ENCODE data around the gene WDR90. TPM values are rescaled to one million over a fixed set of nuclear protein-coding genes. Genes with fewer than 3 reads are reported as not detected.

WDR90 gene
- total and polyA plus RNA-seq, 2 of the 13 experiments (the other 11 are each of a cell fraction or from before 2014, with no cell fraction given), result 14.9 to 28.9 TPM

DNA sequence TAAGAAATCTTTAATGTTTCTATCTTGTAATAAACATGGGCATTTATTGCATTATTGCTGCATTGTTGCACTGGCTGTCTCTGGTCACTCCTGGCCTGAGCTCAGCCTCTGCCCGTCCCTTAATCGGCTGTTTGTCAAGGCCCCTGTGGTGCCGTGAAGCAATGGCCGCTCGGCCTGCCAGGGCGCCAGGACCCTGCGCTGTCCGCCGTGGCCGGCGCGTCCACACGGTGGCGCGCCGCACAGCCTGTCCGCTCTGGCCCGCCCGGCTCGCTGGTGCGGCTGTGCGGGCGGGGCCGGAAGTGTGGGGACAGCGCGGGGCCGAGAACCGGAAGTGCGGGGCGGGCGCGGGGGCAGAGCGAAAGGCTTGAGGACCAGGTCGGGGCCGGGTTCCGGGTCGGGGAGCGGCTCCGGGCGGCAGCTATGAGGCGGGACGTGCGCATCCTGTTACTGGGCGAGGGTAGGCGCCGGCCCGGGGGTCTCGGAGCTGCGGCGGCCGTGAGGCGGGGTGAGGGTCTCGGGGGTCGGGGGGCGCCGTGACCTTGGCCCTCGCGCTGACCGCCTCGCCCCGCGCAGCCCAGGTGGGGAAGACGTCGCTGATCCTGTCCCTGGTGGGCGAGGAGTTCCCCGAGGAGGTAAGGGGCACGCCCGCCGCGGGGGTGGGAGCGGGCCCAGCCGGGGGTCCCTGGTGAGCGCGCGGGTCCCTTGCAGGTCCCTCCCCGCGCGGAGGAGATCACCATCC is 18.8 kb downstream of the WDR90 start, which contains the start of gene RHOT2 (continued):
- TF ChIP-seq TAF15 (IDR thresholded peaks at IDR 0.05; ENCODE audit: low read depth, low read length, poor library complexity, severe bottlenecking), result no peak
- TF ChIP-seq CHCHD3 (CRISPR knock-in tag; IDR thresholded peaks at IDR 0.05), result 0 out of 2 replicates have a peak, but pooled peaks have one; percentile 23
- TF ChIP-seq, protein P1, sequence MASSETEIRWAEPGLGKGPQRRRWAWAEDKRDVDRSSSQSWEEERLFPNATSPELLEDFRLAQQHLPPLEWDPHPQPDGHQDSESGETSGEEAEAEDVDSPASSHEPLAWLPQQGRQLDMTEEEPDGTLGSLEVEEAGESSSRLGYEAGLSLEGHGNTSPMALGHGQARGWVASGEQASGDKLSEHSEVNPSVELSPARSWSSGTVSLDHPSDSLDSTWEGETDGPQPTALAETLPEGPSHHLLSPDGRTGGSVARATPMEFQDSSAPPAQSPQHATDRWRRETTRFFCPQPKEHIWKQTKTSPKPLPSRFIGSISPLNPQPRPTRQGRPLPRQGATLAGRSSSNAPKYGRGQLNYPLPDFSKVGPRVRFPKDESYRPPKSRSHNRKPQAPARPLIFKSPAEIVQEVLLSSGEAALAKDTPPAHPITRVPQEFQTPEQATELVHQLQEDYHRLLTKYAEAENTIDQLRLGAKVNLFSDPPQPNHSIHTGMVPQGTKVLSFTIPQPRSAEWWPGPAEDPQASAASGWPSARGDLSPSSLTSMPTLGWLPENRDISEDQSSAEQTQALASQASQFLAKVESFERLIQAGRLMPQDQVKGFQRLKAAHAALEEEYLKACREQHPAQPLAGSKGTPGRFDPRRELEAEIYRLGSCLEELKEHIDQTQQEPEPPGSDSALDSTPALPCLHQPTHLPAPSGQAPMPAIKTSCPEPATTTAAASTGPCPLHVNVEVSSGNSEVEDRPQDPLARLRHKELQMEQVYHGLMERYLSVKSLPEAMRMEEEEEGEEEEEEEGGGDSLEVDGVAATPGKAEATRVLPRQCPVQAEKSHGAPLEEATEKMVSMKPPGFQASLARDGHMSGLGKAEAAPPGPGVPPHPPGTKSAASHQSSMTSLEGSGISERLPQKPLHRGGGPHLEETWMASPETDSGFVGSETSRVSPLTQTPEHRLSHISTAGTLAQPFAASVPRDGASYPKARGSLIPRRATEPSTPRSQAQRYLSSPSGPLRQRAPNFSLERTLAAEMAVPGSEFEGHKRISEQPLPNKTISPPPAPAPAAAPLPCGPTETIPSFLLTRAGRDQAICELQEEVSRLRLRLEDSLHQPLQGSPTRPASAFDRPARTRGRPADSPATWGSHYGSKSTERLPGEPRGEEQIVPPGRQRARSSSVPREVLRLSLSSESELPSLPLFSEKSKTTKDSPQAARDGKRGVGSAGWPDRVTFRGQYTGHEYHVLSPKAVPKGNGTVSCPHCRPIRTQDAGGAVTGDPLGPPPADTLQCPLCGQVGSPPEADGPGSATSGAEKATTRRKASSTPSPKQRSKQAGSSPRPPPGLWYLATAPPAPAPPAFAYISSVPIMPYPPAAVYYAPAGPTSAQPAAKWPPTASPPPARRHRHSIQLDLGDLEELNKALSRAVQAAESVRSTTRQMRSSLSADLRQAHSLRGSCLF (CRISPR knock-in tag; IDR thresholded peaks at IDR 0.05; ENCODE audit: borderline replicate concordance), result no peak
- TF ChIP-seq ZC3H13 (CRISPR knock-in tag; IDR thresholded peaks at IDR 0.05), result peak; percentile 65
- TF ChIP-seq, protein P2, sequence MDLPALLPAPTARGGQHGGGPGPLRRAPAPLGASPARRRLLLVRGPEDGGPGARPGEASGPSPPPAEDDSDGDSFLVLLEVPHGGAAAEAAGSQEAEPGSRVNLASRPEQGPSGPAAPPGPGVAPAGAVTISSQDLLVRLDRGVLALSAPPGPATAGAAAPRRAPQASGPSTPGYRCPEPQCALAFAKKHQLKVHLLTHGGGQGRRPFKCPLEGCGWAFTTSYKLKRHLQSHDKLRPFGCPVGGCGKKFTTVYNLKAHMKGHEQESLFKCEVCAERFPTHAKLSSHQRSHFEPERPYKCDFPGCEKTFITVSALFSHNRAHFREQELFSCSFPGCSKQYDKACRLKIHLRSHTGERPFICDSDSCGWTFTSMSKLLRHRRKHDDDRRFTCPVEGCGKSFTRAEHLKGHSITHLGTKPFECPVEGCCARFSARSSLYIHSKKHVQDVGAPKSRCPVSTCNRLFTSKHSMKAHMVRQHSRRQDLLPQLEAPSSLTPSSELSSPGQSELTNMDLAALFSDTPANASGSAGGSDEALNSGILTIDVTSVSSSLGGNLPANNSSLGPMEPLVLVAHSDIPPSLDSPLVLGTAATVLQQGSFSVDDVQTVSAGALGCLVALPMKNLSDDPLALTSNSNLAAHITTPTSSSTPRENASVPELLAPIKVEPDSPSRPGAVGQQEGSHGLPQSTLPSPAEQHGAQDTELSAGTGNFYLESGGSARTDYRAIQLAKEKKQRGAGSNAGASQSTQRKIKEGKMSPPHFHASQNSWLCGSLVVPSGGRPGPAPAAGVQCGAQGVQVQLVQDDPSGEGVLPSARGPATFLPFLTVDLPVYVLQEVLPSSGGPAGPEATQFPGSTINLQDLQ (CRISPR knock-in tag; IDR thresholded peaks at IDR 0.05), result no peak; the same call in 1 of the 2 replicates
- TF ChIP-seq ZNF3 (CRISPR knock-in tag; IDR thresholded peaks at IDR 0.05), result no peak
- TF ChIP-seq FOXK1 (CRISPR knock-in tag; IDR thresholded peaks at IDR 0.05; ENCODE audit: borderline replicate concordance, low read depth), result peak; percentile 59; the same call in 1 of the 2 replicates
- TF ChIP-seq, protein P3, sequence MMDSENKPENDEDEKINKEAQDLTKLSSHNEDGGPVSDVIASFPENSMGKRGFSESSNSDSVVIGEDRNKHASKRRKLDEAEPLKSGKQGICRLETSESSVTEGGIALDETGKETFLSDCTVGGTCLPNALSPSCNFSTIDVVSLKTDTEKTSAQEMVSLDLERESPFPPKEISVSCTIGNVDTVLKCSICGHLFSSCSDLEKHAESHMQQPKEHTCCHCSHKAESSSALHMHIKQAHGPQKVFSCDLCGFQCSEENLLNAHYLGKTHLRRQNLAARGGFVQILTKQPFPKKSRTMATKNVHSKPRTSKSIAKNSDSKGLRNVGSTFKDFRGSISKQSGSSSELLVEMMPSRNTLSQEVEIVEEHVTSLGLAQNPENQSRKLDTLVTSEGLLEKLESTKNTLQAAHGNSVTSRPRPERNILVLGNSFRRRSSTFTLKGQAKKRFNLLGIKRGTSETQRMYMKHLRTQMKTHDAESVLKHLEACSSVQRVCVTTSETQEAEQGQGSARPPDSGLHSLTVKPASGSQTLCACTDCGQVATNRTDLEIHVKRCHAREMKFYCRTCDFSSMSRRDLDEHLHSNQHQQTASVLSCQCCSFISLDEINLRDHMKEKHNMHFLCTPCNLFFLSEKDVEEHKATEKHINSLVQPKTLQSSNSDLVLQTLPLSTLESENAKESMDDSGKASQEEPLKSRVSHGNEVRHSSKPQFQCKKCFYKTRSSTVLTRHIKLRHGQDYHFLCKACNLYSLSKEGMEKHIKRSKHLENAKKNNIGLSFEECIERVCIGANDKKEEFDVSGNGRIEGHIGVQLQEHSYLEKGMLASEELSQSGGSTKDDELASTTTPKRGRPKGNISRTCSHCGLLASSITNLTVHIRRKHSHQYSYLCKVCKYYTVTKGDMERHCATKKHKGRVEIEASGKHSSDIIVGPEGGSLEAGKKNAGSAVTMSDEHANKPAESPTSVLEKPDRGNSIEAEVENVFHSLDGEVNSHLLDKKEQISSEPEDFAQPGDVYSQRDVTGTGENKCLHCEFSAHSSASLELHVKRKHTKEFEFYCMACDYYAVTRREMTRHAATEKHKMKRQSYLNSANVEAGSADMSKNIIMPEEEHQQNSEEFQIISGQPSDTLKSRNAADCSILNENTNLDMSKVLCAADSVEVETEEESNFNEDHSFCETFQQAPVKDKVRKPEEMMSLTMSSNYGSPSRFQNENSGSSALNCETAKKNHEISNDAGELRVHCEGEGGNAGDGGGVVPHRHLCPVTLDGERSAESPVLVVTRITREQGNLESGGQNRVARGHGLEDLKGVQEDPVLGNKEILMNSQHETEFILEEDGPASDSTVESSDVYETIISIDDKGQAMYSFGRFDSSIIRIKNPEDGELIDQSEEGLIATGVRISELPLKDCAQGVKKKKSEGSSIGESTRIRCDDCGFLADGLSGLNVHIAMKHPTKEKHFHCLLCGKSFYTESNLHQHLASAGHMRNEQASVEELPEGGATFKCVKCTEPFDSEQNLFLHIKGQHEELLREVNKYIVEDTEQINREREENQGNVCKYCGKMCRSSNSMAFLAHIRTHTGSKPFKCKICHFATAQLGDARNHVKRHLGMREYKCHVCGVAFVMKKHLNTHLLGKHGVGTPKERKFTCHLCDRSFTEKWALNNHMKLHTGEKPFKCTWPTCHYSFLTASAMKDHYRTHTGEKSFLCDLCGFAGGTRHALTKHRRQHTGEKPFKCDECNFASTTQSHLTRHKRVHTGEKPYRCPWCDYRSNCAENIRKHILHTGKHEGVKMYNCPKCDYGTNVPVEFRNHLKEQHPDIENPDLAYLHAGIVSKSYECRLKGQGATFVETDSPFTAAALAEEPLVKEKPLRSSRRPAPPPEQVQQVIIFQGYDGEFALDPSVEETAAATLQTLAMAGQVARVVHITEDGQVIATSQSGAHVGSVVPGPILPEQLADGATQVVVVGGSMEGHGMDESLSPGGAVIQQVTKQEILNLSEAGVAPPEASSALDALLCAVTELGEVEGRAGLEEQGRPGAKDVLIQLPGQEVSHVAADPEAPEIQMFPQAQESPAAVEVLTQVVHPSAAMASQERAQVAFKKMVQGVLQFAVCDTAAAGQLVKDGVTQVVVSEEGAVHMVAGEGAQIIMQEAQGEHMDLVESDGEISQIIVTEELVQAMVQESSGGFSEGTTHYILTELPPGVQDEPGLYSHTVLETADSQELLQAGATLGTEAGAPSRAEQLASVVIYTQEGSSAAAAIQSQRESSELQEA (CRISPR knock-in tag; IDR thresholded peaks at IDR 0.05; ENCODE audit: not compliant biosample characterization), result no peak
- TF ChIP-seq RBM39 (IDR thresholded peaks at IDR 0.05; ENCODE audit: low read depth, low read length, poor library complexity, severe bottlenecking), result peak; percentile 10
- peak; percentile 10; the same call in 1 of the 2 replicates for TF ChIP-seq MAF1 (CRISPR knock-in tag; IDR thresholded peaks at IDR 0.05; ENCODE audit: borderline replicate concordance)
